ENCODE data around the gene RABGGTA.

The RABGGTA gene

DNA sequence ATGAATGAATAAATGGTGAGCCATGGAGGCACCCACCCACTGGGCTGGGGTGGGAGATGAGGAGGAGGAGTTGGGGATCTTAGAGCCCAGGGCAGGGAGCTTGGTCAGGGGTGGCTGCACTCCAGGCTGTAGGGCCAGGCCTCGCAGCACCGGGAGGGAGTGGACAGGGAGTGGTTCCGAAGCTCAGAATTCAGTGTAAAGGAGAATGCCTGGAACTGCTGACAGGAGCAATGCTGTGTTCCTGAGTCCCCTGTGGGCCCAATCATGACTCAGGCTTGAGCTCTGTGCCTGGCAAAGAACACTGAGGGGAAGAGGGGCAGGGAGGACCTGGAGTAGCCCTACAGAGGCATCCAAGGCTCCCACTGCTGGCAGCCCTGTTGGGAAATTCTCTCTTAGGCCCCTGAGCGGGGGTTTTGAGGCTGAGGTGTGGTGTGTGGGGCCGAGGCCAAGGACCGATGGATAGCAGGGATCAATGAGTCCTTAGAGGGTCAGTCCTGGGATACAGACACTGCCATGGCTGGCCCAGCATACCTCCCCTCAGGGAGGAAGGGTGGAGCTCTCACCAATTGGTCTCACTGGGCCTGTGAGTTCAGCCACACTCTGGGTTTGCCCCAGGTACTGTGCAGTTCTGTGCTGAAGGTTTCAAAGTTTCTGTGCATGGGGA lies 9.5 kb upstream of the RABGGTA start:
- DNase-seq (ENCODE audit: insufficient read length, low spot score), result no peak
- no peak for FAIRE-seq

DNA sequence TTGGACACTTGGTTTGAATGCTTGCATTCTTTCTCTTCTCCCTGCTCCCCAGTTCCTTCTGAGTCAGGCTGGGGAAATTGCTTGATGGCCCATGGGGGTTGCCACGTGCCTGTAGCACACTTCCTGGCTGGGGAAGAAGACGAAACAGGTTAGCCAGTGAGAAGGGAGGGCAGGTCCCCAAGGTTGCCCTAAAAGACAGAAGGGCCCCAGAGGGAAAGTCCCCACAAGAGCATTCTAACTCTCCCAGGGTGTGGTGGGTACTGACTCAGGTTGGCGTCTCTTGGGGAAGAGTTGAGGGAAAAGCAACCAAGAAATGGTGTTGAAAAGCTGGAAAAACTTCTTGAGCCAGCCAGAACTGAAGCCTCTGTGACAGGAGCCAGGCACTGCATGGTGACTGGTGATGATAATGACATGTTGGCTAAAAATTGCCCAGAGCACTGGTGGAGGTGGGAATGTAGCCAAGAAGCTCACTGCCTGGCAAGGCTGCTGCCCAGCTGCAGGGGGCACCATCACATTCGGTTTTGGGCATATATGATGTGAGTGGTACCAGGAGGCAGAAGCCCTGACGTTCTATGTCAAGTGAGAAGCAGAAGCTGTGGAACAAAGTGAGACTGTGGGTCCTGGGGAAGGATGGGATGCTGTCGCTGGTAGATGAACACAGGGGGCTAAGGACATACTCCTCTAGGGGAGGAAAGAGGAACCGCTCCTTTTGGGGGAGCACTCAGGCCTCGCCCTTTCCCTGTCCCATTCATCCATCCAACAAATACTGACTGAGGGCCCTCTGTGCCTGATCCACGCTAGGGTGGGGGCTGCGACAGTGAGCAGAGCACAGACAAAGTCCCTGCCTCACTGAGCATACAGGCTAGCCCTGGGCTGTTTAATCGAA lies 8.1 kb upstream of the RABGGTA start:
- FAIRE-seq (peak; percentile 72), DNase-seq (ENCODE audit: insufficient read length, low spot score) (peak; percentile 37)

DNA sequence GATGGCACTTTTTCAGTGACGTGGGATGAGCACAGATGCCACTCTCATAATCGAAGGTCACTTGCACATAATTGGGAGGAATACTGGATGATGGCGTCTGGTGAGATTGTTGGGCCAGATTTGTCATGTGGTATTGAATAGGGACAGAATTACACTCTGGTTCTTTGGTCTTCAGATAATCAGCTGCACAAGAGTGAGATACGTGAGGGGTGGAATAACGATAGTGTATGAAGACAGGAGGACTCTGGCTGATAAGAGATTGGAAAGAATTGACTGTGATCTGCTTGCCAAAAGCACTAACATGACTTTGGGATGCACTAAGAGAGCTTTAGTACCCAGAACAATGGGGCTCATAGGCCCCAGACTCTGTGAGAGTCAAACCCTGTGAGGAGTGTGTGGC lies 7.0 kb upstream of the RABGGTA start:
- DNase-seq (ENCODE audit: insufficient read length, low spot score), result no peak
- no peak for FAIRE-seq

DNA sequence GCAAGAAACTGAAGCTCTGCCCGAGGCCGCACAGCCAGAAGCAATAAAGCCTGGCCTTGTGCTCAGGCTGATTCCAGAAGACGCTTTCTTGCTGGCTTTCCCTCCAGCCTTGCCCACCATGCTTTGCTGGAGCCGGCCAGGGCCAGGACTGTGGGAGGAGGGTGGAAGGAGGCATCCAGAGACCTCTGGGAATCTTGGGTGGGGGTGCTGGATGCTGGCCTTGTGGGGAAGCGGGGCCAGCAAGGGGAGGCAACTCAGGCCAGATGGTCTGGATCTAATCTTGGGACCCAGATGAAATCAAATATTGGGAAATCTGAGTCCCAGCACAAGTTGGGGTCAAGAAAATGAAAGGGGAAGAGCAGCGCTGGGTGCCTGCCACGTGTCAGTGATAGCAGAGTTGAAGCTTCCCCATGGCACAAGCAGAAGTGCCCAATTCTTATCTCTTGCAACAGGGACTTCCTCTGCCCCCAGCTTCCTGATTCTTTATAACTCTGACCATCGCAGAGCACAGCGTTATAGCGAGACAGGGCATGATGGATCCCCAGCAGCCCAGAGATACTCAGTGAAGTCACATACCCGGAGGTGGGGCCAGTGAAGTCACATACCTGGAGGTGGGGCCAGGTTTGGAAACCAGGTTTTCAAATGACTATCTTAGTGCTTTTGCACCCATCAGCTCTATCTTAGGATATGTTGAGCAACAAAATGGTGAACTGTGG lies 6.4 kb upstream of the RABGGTA start:
- FAIRE-seq (no peak), DNase-seq (ENCODE audit: insufficient read length, low spot score) (no peak)

DNA sequence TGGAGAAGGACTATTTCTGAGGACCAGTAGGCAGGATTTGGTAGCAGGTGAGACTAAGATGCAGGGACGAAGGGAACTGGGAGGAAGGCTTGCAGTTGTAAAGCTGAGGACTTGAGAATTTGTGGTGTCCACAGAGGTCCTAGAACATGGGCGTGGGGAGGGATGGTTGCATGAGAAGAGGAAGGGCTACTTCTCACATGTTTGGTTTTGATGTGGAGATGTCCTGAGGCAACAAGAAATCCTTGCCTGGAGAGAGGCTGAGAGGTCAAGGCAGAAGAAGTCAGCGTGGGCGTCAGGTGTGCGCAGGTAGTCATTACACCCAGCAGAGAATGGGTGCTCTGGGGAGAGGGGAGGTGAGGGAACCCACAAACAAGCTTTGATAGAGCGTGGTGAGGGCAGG lies 5.7 kb upstream of the RABGGTA start:
- DNase-seq (ENCODE audit: insufficient read length, low spot score) (no peak), FAIRE-seq (no peak)

DNA sequence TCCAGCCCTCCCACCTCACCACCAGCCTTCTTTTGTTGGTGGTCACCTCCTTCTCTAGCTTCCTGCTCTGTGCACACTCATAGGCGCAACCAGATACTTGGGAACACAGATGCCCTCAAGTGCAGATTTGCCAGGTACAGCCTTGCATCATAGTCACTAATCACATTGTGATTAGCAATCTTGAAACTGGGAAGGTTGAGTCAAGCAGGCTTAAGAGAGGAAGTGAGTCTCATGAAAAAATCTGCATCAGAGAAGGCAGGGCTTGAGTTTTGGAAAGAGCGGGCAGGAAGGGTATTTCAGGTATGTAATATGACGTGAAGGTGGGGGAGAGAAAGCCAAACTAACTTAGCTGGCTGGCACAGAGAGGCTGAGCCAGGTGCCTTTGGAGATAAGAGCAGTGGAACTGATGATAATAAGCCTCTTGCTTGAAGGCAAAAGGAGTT lies 2.7 kb upstream of the RABGGTA start:
- peak; percentile 60 for DNase-seq (ENCODE audit: insufficient read length, low spot score)
- peak; percentile 96 for FAIRE-seq

DNA sequence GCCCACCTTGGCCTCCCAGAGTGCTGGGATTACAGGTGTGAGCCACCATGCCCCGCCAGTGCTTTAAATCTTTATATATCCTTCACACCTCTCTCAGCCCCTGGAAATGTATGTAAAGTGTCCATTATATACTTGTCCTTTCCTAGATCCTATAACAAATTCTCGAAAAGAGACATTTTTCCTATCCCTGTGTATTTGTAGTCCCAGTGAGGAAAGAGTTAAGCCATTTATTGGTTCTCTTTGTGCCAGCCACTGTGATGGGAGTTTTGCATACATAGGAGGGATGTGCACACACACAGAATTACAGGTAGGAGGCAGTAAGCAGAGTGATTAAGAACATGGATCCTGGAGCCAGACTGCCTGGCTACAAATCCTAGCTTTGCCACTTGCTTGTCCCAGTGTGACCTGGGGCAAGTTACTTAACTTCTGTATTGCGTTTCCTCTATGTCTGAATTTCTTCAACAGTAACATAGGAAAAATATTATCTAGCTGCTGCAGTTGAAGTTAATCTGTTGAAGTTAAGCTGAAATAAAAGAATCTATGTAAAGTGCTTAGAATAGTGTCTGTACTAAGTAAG lies 2.1 kb upstream of the RABGGTA start:
- FAIRE-seq (no peak), DNase-seq (ENCODE audit: insufficient read length, low spot score) (no peak)

DNA sequence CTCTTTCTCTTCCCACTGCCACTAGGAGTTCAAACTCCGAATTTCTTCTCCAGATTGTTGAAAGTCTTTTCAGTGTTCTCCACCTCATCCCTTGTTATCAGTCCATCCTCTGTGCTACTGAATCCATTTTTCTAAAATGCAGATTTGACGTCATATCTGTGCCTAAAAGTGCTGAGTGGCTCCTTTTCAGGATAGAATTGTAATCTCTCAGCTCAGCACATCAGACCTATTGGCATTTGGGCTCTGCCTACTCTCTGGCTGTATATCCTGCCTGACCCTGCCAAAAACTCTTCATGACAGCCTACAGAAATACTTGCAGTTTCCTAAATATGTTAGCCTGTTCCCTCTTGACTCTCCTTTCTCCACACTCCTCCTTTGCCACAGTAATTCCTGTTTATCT lies 1.1 kb upstream of the RABGGTA start:
- FAIRE-seq (no peak), DNase-seq (ENCODE audit: insufficient read length, low spot score) (no peak)

DNA sequence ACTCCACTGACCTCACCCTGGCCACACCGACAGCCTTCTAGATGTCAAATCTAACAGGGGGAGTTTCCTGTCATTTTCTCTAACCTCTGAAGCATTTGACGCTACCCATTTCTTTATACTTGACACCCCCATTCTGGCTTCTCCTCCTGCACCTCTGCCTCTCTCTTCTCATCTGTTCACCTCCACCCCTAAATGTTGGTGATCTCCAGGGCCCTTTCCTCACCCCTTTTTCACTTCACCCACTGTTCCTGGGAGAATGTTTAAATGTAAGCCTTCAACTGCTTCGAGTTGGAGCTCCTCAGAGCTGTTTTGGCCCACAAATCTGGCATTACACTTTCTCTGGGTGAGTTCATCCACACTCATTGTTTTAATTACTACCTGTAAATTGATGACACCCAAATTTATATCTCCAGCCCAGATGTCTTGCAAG lies 452 bp upstream of the RABGGTA start:
- DNase-seq (ENCODE audit: insufficient read length, low spot score) (no peak), FAIRE-seq (no peak)

DNA sequence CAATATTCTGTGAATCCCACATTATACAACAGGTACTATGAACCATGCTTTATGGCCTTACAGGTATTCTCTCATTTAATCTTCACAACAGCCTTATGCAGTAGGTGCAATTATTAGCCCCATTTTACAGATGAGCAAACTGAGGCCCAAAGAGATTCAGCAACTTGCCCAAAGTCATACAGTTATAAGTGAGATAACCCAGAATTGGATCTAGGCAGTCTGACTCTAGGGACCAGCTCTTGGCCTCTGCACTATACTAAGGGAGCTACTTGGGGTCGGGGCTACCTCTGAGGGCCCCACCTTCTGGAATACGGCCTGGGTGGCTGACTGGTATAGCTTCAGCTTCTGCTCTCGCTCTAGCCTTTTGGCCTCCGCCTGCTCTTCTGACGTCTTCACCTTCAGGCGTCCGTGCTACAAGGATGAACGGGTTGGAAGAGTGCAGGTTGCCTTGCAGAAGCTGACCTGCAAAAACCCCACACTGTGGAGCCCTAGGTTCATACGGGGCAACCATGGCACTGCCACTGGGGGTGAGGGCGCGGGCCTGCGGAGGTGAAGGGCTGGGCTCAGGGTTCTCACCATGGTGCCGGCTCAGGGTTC lies 762 bp downstream of the RABGGTA start:
- DNase-seq (ENCODE audit: insufficient read length, low spot score), result no peak

DNA sequence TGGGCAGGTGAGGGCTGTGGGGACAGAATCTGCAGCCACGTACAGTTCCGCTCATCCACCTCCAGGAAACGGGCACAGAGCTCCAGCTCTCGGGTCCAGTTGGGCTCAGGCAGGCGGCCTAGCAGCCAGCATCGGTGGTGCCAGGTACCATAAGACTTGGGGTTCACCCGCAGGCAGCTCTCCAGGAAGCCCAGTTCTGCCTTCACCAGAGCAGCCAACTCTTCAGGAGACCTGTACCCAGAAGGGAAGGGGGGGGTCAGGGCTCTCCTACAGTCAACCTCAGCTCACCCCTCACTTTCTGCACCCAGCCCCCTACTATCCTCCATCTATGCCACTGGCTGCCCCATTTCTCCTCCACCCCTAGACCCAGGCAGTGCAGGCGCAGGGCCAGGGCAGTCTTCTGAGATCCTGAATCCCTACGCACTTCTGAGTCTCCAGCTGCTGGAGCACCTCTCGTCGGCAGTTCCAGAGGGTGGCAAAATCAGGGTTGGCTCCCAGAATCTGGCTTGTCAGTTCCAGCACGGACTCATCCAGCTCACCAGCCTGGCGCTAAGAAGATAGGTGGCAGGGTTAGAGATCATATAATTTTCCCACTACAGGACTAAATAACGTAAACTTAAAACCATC lies 1.4 kb downstream of the RABGGTA start:
- FAIRE-seq (no peak), DNase-seq (ENCODE audit: insufficient read length, low spot score) (no peak)

More for the DNA sequence above, 762 bp downstream of the RABGGTA start:
- FAIRE-seq, result no peak

DNA sequence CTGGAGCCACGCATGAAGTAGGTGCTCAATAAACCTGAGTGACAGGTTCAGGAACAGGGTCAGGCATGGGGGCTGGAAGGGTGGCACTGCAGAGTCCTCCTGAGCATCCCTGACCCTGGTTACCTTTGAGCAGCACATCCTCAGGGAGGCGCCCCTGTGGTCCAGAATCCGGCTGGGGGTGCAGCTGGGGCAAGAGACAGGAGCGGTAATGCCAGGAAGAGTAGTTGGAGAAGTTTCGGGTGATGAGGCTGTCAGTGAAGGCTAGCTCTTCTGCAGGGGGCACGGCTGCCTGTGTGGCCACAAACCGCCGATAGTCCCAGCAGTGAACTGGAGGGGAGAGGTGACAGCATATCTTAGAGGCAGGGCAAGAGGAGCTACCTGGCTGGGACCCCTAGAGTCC lies 2.0 kb downstream of the RABGGTA start:
- DNase-seq (ENCODE audit: insufficient read length, low spot score), result no peak
- no peak for FAIRE-seq

DNA sequence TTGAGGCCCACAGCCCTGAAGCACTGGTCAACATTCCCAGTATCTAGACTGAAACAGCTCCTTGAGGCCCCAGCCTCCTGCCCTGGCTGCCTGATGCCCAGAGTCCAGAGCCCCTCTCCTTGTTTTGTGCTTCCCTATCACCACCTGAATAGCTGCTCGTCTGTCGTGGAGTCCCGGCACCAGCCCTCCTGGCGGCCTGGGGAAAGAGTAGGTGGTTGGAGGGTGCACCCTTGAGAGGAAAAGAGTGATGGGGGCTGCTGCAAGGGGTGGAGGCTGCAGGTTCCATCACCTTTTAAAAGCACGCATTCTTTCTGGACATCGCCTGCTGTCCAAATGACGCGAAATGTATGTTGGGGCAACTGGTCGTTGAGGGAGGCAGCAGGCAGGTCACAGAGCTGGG lies 3.2 kb downstream of the RABGGTA start:
- no peak for FAIRE-seq
- DNase-seq (ENCODE audit: insufficient read length, low spot score), result no peak

DNA sequence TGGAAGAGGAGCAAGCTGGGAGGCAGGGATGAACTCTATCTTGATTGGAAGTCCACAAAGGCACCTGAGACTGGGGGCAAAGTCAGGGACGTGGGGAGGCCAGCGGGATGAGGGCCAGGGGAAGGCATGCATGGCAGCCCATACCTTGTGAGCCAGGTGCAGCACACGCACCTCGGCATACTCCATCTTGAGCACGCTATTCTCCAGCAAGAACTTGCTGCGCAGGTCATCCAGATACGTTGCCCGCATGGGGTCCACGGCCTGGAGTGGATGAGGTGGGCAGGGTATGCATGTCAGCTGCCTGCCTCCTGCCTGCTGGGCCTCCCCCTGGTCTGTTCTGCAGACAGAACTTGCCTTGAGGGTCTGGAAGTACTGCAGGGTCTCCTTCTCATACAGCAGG lies 3.9 kb downstream of the RABGGTA start:
- FAIRE-seq (no peak), DNase-seq (ENCODE audit: insufficient read length, low spot score) (no peak)

DNA sequence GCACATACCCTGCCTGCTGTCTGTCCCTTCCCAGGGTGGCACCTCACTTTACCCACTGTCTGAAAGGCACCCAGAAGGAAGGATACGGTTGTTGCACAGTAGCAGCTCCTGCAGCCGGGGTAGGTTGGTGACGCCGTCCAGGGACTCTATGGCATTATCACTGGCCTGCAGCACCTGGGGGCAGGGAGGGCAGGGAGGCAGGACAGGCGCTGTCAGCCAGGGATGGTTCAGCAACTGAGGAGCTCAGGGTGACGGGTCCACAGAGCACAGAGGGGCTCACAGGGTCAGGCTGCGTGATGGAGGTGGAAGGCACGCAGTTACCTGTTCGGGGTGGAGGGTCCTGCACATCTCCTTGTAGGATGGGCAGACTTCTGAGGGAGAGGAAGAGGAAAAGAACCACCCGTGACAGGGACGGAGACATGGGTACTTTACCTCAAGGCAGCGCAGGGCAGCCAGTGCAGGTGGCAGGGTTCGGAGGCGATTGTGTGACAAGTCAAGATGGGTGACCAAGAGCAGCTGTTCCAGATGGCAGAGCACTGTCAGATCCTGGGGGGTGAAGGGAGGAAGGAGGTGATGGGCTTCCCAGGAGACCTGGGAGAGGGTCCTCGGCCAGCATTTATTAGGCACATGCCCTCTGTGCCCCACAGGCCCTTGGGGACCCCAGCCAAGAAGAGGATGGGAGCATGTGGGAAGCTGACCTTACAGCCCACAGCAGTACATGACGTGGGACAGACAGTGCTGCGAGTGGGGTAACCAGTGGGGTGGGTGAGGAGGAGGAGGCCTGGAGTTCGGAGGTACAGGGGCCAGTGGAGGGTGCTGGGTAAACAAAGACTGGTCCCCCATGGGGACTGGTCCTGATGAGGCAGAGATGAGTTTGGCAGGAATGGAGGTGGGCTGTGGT lies 4.8 kb downstream of the RABGGTA start:
- FAIRE-seq (no peak), DNase-seq (ENCODE audit: insufficient read length, low spot score) (no peak)

DNA sequence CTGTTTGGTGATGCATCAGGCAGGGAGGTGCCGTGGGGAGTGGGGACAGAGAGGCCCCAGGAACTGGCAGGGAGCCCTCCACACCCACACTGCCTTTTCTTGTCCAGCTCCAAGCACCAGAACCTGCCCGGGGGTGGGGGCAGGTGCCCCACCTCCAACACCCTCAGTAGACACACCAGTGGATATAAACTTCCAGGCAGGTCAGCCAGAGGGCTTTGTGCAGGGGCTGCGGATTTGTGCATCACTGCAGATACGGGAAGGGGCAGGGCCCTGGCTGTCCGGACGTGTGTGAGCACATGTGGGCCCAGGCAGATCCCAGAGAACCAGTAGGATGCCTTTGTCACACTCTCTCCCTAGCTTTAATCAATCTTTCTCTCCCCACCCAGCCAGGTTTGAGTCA lies 7.1 kb downstream of the RABGGTA start:
- DNase-seq (ENCODE audit: insufficient read length, low spot score) (no peak), FAIRE-seq (no peak)

DNA sequence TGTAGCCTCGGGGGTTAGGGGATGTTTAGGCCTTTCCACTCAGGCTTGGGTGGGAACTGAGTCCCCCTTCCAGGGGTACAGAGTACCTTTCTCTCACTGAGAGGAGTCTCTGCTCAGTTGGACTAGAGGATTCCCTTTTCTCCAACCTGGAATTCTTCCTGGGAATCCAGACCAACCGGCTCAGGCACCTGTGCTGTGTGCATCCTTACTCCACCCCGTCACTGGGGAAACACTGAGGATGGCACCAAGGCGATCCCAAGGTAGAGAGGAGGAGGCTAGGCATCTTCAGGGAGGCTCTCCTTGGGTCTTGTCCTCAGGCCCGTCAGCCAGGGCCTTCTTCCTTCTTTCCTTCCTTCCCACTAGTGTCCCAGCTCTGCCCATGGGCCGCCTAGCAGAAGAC lies 7.5 kb downstream of the RABGGTA start:
- DNase-seq (ENCODE audit: insufficient read length, low spot score) (no peak), FAIRE-seq (no peak)

DNA sequence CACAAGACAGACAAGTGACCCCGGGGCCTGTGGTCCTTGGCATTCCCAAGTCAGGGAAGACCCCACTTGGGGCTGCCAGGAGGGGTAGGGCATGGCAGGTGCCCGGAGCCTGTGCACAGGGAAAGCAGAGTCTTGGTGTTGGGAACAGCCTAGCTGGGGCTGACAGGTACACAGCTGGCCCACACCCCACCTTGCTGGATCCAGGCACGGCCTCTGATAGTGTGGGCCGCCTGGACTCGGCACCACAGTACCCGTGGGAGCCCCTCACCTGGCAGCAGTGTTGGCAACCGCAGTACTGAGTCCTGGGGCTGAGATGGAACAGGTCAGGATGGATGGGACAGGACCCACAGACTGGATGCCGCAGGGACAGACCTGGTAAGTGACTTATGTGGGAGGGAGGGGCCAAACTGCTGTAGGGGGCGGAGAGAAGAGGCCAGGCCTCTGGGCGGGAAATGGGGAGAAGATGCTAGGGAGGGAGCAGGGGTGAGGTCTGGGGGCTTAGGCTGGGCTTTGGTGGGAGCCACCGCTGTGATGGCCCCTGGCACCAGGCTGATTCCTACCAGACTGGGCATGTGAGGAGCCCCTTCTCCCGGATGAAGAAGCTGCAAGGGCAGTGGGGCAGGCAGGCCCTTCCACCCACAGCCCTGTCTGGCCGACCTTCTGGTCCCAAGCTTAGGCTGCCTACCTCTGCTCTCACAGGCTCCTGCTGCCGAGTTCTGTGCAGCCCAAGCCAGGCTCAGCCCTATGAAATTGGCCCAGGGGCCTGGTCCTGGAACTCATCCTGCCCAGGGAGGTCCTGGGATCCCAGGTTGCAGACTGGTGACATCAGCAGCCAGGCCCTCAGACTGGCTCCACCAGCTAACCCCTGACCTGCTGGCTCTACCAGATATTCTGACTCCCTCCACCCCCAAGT lies 8.3 kb downstream of the RABGGTA start, which contains the start of gene TGM1:
Gene TGM1, minus strand, starts transcription at position 357 of the 913 bp plus-strand sequence. CDS start 825 bp downstream, outside the sequence.
- FAIRE-seq, result no peak
- DNase-seq (ENCODE audit: insufficient read length, low spot score), result no peak
